DND-41 (cell line): Measurements from ENCODE around the gene DIAPH3.

Source experiments
- CTCF ChIP-seq: IDR thresholded peaks from 2 replicates; pipeline ENCODE4 v1.5.1; 2012; ENCODE audit warnings: borderline replicate concordance, low read length, moderate library complexity, mild to moderate bottlenecking; ENCODE audit not compliant: poor library complexity, severe bottlenecking; ENCODE audit errors: extremely low read depth
- EZH2 ChIP-seq: IDR thresholded peaks from 3 replicates; pipeline ENCODE4 v1.6.1; 2012; ENCODE audit warnings: borderline replicate concordance, low read depth, mild to moderate bottlenecking, moderate library complexity, low read length, inconsistent platforms; ENCODE audit not compliant: severe bottlenecking

GRCh38 chr13:59680429-59681024 lies 483.2 kb downstream of the DIAPH3 start:
- TF ChIP-seq CTCF (peak; percentile 63), EZH2 (no peak)
